Neural crest cell (in vitro differentiated cells): Measurements from ENCODE around the gene SOX8. TPM values are rescaled to one million over a fixed set of nuclear protein-coding genes. Genes with fewer than 3 reads are reported as not detected.

Experiments
- DNase-seq: peaks from one replicate; pipeline ENCODE4 v3.0.0; 2021; ENCODE audit warnings: low read depth, mixed read lengths, low spot score
- H3K27ac Mint-ChIP-seq: one replicate; pipeline ENCODE4 v1.8.0; 2021; ENCODE audit warnings: mild to moderate bottlenecking, mixed read lengths; ENCODE audit not compliant: unreplicated experiment
- H3K27me3 Mint-ChIP-seq: 2 replicates; pipeline ENCODE4 v1.8.0; 2021; ENCODE audit warnings: low read depth, mild to moderate bottlenecking, mixed read lengths
- H3K36me3 Mint-ChIP-seq: 2 replicates; pipeline ENCODE4 v1.8.0; 2021; ENCODE audit warnings: low read depth, mild to moderate bottlenecking, mixed read lengths
- H3K4me1 Mint-ChIP-seq: 2 replicates; pipeline ENCODE4 v1.8.0; 2021; ENCODE audit warnings: mixed read lengths
- H3K4me3 Mint-ChIP-seq: one replicate; pipeline ENCODE4 v1.8.0; 2021; ENCODE audit warnings: mild to moderate bottlenecking, mixed read lengths
- H3K9me3 Mint-ChIP-seq: 2 replicates; pipeline ENCODE4 v1.8.0; 2021; ENCODE audit warnings: mixed read lengths
- total RNA-seq: library from RNA; stranded (reverse); gene quantifications from 2 replicates; pipeline ENCODE4 v1.2.1, GENCODE V29; 2021
- TF ChIP-seq, protein P1 (sequence below): fragments of 200-600 bp; sonication (generic); conservative IDR thresholded peaks from 2 replicates; pipeline ENCODE4 v1.5.0; 2021; ENCODE audit warnings: antibody characterized with exemption, mild to moderate bottlenecking

SOX8 gene
- total RNA-seq, 1 donor from 2014 or later, result 19.4 TPM

DNA sequence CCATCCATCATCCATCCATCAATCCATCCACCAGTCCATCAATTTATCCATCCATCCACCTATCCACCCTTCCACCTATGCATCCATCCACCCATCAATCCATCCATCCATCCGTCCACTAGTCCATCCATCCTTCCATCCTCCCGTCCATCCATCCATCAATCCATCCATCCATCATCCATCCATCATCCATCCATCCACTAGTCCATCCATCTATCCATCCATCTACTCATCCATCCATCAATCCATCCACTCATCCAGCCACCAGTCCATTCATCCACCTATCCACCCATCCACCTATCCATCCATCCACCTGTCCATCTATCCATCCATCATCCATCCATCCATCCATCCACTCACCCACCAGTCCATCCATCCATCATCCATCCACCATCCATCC lies 51.0 kb downstream of the SOX8 start:
- Mint-ChIP-seq H3K27me3 (no peaks in the 10 kb centered on the region), H3K27ac (no peak overlapping the region), H3K4me1 (no peaks in the 10 kb centered on the region), H3K4me3 (no peak overlapping the region), H3K36me3 (no peaks in the 10 kb centered on the region), H3K9me3 (no peaks in the 10 kb centered on the region)
- no peak for DNase-seq
- TF ChIP-seq, protein P1, sequence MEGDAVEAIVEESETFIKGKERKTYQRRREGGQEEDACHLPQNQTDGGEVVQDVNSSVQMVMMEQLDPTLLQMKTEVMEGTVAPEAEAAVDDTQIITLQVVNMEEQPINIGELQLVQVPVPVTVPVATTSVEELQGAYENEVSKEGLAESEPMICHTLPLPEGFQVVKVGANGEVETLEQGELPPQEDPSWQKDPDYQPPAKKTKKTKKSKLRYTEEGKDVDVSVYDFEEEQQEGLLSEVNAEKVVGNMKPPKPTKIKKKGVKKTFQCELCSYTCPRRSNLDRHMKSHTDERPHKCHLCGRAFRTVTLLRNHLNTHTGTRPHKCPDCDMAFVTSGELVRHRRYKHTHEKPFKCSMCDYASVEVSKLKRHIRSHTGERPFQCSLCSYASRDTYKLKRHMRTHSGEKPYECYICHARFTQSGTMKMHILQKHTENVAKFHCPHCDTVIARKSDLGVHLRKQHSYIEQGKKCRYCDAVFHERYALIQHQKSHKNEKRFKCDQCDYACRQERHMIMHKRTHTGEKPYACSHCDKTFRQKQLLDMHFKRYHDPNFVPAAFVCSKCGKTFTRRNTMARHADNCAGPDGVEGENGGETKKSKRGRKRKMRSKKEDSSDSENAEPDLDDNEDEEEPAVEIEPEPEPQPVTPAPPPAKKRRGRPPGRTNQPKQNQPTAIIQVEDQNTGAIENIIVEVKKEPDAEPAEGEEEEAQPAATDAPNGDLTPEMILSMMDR, result no peak

GRCh38 chr16:1033128-1033679 lies 51.6 kb downstream of the SOX8 start:
- Mint-ChIP-seq H3K4me1 (no peaks in the 10 kb centered on the region), H3K36me3 (no peaks in the 10 kb centered on the region)
- TF ChIP-seq, protein P1, result no peak

GRCh38 chr16:1034230-1035065 lies 52.9 kb downstream of the SOX8 start:
- no peaks in the 10 kb centered on the region for H3K27me3 Mint-ChIP-seq
- H3K36me3 Mint-ChIP-seq, result no peaks in the 10 kb centered on the region
- no peak overlapping the region for H3K27ac Mint-ChIP-seq
- DNase-seq, result no peak
- TF ChIP-seq, protein P1, result no peak
- H3K9me3 Mint-ChIP-seq, result no peaks in the 10 kb centered on the region
- H3K4me3 Mint-ChIP-seq, result no peak overlapping the region
- H3K4me1 Mint-ChIP-seq, result no peaks in the 10 kb centered on the region

More at GRCh38 chr16:1033128-1033679, 51.6 kb downstream of the SOX8 start:
- Mint-ChIP-seq H3K9me3 (no peaks in the 10 kb centered on the region), H3K4me3 (no peak overlapping the region), H3K27me3 (no peaks in the 10 kb centered on the region), H3K27ac (no peak overlapping the region)
- no peak for DNase-seq

DNA sequence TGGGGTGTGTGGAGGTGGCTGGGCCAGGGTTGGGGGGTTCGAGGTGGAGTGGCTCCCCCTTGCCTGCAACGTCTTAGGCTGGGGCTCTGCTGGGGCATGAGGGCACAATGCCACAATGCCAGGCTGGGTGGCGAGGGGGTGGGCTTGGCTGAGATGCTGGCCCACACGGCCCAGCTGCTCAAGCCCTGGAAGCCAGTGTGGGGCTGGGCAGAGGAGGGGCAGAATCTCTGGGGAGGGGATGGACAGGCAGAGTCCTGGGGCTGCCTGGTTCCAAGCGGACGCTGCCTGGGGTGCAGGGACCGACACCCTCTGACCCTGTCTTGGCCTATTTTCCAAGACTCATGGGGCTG lies 53.5 kb downstream of the SOX8 start:
- no peak overlapping the region for H3K4me3 Mint-ChIP-seq
- DNase-seq, result no peak

DNA sequence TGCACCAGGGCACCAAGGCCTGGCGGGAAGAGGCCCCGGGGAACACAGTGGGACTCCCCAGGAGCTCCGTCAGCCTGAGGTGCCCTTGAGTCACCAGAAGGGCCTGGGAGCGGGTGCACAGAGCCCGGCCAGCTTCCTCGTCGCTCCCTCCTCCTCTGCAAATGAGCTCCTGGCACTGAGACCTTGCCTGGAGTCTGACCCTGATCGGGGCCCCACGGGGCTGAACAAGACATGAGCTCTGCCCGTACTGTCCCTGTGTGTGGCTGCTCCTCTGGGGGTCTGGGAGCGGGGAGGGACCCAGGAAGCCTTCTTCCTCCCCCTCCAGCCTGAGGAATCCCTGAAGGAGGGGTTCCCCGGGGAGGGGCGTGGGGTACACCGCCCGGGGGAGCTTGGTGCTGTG lies 54.6 kb downstream of the SOX8 start:
- Mint-ChIP-seq H3K36me3 (no peaks in the 10 kb centered on the region), H3K27ac (no peak overlapping the region), H3K27me3 (no peaks in the 10 kb centered on the region), H3K9me3 (no peaks in the 10 kb centered on the region), H3K4me1 (no peaks in the 10 kb centered on the region), H3K4me3 (no peak overlapping the region)
- TF ChIP-seq, protein P1, result no peak
- DNase-seq, result no peak

More for the DNA sequence above, 53.5 kb downstream of the SOX8 start:
- Mint-ChIP-seq H3K27me3 (no peaks in the 10 kb centered on the region), H3K27ac (no peak overlapping the region), H3K4me1 (no peaks in the 10 kb centered on the region), H3K36me3 (no peaks in the 10 kb centered on the region), H3K9me3 (no peaks in the 10 kb centered on the region)
- TF ChIP-seq, protein P1, result no peak

Other genes starting within 250 kb of the SOX8 start
- 42.1 and 45.9 TPM in 2 replicates for gene CIAO3, start 240.8 kb upstream of the SOX8 start, total RNA-seq
- gene MSLN, start 221.0 kb upstream of the SOX8 start, total RNA-seq, result not detected in 2 replicates
- gene RPUSD1, start 193.4 kb upstream of the SOX8 start, total RNA-seq, result 36.1 and 36.8 TPM in 2 replicates
- 156 and 169 TPM in 2 replicates for gene CHTF18, start 193.2 kb upstream of the SOX8 start, total RNA-seq
- not detected in 2 replicates for gene GNG13, start 181.0 kb upstream of the SOX8 start, total RNA-seq
- 16.0 and 19.4 TPM in 2 replicates for gene LMF1, start 10.8 kb upstream of the SOX8 start, total RNA-seq
- not detected in 2 replicates for gene SSTR5, start 91.0 kb downstream of the SOX8 start, total RNA-seq
- gene C1QTNF8, start 114.5 kb downstream of the SOX8 start, total RNA-seq, result 0.19 and 0.30 TPM in 2 replicates
- gene CACNA1H, start 171.3 kb downstream of the SOX8 start, total RNA-seq, result 10.7 and 13.2 TPM in 2 replicates
- gene TPSG1, start 243.5 kb downstream of the SOX8 start, total RNA-seq, result not detected in 2 replicates
- gene TPSB2, start 248.4 kb downstream of the SOX8 start, total RNA-seq, result not detected in 2 replicates